Brain microvascular endothelial cell (primary cell): ENCODE measurements around the gene TM9SF4.
"Not testable (repeated sequence)": the region's sequence is repeated elsewhere in the genome, so short reads cannot be mapped to it uniquely, and the experiment has no call there.

Experiments used
- DNase-seq: peaks from one replicate; pipeline ENCODE4 v3.0.0-alpha.2; 2020
- H3K27ac ChIP-seq: fragments of 250-450 bp; sonication (Bioruptor Pico); 2 replicates; pipeline ENCODE4 v1.5.1; 2020; ENCODE audit warnings: mild to moderate bottlenecking, moderate library complexity
- H3K27me3 ChIP-seq: fragments of 250-450 bp; sonication (Bioruptor Pico); replicated peaks from 2 replicates; pipeline ENCODE4 v1.5.1; 2020; ENCODE audit warnings: mild to moderate bottlenecking
- H3K36me3 ChIP-seq: fragments of 250-450 bp; sonication (Bioruptor Pico); replicated peaks from 2 replicates; pipeline ENCODE4 v1.5.1; 2020; ENCODE audit warnings: mild to moderate bottlenecking
- H3K4me3 ChIP-seq: 2 replicates; pipeline ENCODE4 v1.5.1; 2011; ENCODE audit warnings: low read depth, mild to moderate bottlenecking, control low read depth, low read length, moderate library complexity
- CTCF ChIP-seq: IDR thresholded peaks from 2 replicates; pipeline ENCODE4 v1.5.1; 2011; ENCODE audit warnings: low read depth, mild to moderate bottlenecking, moderate library complexity, low read length, control low read depth, inconsistent platforms; ENCODE audit errors: missing control alignments
- in situ Hi-C: cut with HindIII; loops from 2 replicates; pipeline ENCODE4 v1.10.0; 2017; ENCODE audit warnings: low sequenced_read_pairs, low pct_ligation_motif_present

Gene TM9SF4

GRCh38 chr20:32112841-32113240 lies 3.3 kb downstream of the TM9SF4 start:
- TF ChIP-seq CTCF, result no peak
- no peak overlapping the region for H3K4me3 ChIP-seq
- in situ Hi-C loops, result no loop called here
- H3K27ac ChIP-seq, result no peak overlapping the region
- no peaks in the 10 kb centered on the region for H3K27me3 ChIP-seq
- H3K36me3 ChIP-seq, result peaks cover 8% of the 10 kb centered on the region
- DNase-seq, result no peak

GRCh38 chr20:32113591-32114260 lies 4.2 kb downstream of the TM9SF4 start:
- no peak for TF ChIP-seq CTCF
- H3K36me3 ChIP-seq, result peaks cover 8% of the 10 kb centered on the region
- H3K27ac ChIP-seq, result no peak overlapping the region
- no peaks in the 10 kb centered on the region for H3K27me3 ChIP-seq
- in situ Hi-C loops, result no loop called here
- no peak overlapping the region for H3K4me3 ChIP-seq
- no peak for DNase-seq

- Histone ChIP-seq H3K4me3 (no peak overlapping the region), H3K36me3 (peaks cover 8% of the 10 kb centered on the region), H3K27ac (no peak overlapping the region), H3K27me3 (no peaks in the 10 kb centered on the region)
- no peak for TF ChIP-seq CTCF
- in situ Hi-C loops, result no loop called here
- no peak for DNase-seq
Measured at GRCh38 chr20:32114305-32114960, 4.9 kb downstream of the TM9SF4 start.

GRCh38 chr20:32115211-32115767 lies 5.8 kb downstream of the TM9SF4 start:
- DNase-seq, result no peak
- no peaks in the 10 kb centered on the region for H3K27me3 ChIP-seq
- H3K27ac ChIP-seq, result no peak overlapping the region
- no peak for TF ChIP-seq CTCF
- no peak overlapping the region for H3K4me3 ChIP-seq
- peaks cover 5% of the 10 kb centered on the region for H3K36me3 ChIP-seq
- in situ Hi-C loops, result no loop called here

- Histone ChIP-seq H3K4me3 (no peak overlapping the region), H3K36me3 (peaks cover 5% of the 10 kb centered on the region), H3K27ac (no peak overlapping the region), H3K27me3 (no peaks in the 10 kb centered on the region)
- DNase-seq, result no peak
- in situ Hi-C loops, result no loop called here
- no peak for TF ChIP-seq CTCF
Measured at GRCh38 chr20:32116079-32116521, 6.6 kb downstream of the TM9SF4 start.

- H3K36me3 ChIP-seq, H3K27me3 ChIP-seq, H3K4me3 ChIP-seq, H3K27ac ChIP-seq, in situ Hi-C loops, DNase-seq: not testable (repeated sequence)
Measured at GRCh38 chr20:32116796-32117195, 7.3 kb downstream of the TM9SF4 start.

GRCh38 chr20:32118427-32118826 lies 8.9 kb downstream of the TM9SF4 start:
- H3K27ac ChIP-seq, H3K4me3 ChIP-seq, H3K36me3 ChIP-seq, H3K27me3 ChIP-seq, in situ Hi-C loops, DNase-seq: not testable (repeated sequence)
